Astrocyte of the hippocampus (primary cell): ENCODE measurements around the gene CYP4F8.

Experiments
- DNase-seq: peaks from one replicate; pipeline ENCODE4 v3.0.0; 2011; ENCODE audit warnings: low read depth, low spot score

CYP4F8 gene

DNA sequence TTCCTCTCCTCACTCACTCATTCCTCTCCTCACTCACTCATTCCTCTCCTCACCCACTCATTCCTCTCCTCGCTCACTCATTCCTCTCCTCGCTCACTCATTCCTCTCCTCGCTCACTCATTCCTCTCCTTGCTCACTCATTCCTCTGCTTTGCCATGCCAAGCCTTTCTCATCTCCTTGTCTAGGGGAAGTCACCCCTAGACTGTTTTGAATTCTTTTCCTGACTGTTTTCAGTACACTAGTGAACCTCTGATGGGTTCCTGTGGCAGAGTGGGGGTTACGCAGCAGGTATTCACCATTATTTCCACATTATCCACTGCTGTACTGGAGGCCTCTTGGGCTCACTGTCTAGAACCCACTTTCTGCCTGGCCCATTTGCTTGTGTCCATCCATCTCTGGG is 1.2 kb downstream of the CYP4F8 start:
- no peak for DNase-seq

DNA sequence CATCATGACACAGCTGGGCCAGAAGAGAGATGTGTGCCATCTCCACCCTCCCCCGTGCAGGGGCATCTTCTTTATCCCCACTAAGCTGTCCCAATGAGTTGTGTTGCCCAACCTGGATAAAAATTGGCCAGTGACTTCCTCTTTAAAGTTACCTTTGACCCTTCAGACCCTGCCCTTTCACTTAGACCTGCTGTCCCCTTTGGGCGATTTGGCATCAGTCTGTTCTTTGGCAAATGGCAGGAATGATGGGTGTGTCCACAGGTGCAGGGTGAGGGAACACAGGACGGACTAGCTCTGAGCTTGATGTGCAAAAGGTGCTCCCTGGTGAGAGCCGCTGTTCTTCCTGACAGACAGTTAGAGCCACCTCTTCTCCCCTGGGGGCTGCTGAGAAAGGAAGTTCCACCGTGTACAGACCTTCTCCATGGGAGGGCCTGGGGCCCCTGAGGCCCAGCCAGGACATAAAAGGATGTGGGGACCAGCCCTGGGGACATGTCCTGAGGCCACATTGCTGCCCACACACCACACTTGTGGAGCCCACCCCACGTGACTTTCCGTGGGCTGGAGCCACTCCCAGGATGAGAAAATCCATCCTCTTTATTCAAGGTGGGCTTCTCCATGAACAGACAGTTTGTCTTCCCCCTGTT is 1.7 kb downstream of the CYP4F8 start:
- no peak for DNase-seq

DNA sequence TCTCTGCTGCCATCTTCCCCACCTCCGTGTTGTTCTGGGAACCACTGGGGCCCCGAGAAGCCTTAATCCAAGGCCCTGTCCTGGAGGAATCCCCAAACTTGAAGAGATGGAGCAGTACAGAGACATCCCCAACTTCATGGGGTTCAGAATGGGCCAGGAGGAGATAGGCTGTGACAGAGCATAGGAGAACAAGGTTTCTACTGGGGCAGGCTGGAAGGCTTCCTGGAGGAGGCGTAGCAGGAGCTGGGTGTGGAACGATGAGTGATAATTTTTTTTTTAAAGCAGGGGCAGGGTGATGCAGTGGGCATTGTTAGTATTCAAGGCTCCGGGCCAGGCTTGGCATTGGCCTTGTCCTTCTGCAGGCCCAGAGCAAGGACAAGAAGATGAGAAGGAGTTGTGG is 3.3 kb downstream of the CYP4F8 start:
- DNase-seq = no peak

DNA sequence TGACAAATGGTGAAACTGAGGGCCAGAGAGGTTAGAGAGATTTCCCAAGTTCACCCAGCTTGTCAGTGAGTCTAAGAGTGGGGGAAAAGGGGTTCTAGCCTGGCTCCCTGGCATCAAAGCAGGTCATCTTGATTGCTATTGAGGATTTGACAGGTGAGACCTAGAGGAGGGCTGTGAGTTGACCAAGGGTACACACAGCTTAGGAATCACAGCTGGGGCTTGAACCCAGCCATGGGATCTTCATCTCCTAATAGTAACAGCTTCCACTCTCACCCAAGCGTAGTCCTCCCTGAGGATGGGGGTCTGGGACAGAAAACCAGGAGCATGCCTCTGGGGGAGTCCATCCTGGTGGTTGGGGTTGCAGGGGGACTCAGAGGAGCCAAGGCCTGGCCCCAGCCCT is 6.8 kb downstream of the CYP4F8 start:
- no peak for DNase-seq

DNA sequence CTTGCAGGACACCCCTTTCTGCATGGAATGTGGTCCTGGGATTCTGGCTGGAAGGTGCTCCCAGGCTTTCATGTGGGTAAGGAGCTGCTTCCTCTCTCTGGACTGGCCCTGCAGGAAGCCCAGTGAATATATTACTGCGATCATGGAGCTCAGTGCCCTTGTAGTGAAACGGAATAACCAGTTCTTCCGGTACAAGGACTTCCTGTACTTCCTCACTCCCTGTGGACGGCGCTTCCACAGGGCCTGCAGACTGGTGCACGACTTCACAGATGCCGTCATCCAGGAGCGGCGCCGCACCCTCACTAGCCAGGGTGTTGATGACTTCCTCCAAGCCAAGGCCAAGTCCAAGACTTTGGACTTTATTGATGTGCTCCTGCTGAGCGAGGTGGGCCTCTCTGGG is 8.0 kb downstream of the CYP4F8 start:
- no peak for DNase-seq

DNA sequence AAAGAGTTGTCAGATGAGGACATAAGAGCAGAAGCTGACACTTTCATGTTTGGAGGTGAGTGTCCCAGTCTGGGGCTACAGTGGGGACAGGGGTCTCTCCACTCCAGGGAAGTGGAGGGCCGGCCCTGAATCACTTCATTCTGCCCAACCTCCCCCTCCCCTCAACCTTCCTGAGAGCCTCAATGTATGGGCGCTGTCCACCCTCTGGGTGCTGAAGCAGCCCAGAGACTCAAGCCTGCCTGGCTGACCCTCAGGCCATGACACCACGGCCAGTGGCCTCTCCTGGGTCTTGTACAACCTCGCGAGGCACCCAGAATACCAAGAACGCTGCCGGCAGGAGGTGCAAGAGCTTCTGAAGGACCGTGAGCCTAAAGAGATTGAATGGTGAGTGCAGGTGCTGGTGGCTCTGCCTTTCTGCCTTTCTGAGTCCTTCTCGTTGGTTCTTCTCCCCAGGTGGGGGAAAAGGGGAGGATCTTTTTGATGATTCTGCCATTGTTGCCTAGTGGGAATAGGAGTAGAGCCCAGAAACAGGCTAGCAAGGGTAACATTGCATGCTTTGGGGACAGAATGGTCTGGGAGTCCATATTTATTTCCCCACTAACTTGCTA is 8.8 kb downstream of the CYP4F8 start:
- DNase-seq = peak; percentile 5

DNA sequence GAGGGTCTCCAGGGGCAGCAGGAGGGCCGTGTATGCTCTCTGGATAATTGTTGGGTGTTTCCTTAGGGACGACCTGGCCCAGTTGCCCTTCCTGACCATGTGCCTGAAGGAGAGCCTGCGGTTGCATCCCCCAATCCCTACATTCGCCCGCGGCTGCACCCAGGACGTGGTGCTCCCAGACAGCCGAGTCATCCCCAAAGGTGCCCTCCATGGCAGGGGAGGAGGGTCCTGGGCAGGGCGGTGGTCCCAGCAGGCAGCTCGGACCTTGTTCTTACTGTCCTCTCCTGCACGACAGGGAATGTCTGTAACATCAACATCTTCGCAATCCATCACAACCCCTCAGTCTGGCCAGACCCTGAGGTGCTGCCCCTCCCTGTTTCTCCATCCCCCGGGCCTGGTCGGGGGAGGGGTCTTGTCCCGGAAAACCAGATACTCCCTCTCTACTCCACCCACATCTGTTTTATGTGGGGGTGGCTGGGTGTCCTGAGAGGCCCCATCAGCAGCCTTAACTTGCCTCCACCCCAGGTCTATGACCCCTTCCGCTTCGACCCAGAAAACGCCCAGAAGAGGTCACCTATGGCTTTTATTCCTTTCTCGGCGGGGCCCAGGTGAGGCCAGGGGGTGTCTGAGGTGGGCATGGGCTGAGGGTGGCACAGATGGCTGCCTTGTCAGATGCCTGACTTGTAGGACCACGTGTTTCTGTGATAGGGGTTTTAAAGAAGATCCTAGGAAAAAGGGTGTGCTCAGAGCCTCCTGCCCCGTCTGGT is 13.4 kb downstream of the CYP4F8 start:
- DNase-seq = no peak

DNA sequence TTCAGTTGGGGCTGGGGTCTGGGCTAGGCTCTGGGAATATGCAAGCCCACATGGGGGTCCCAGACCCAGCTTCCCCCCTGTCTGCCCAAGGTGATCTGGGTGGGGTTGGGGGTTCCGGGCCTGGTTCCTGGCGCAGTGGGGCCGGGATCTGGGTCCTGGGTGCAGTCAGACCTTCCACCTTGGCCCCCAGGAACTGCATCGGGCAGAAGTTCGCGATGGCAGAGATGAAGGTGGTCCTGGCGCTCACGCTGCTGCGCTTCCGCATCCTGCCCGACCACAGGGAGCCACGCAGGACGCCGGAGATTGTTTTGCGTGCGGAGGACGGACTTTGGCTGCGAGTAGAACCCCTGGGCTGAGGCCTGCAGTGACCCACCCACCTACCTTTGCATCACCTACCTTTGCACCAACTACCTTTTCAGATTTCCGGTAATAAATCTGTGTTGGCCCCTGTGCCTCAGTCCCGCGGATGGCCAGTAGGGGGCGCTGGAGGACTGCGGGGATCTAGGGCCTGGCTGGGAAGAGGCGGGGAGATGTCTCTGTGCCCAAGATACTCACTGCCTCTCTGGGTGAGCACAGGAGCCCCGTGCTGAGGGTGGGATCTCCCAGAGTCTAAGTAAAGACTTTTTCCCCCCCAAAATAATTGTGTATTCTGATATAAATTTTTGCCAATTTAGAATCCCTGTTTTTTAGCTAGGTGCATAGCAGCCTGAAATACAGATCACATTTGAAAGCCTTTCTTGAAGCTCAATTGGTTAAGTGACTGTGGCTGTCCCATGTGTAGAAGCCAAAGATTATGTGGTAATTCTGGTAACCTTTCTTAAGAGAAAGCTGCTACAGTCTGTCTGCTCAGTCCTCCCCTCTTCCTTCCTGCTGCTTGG is 14.2 kb downstream of the CYP4F8 start:
- DNase-seq = peak; percentile 59

DNA sequence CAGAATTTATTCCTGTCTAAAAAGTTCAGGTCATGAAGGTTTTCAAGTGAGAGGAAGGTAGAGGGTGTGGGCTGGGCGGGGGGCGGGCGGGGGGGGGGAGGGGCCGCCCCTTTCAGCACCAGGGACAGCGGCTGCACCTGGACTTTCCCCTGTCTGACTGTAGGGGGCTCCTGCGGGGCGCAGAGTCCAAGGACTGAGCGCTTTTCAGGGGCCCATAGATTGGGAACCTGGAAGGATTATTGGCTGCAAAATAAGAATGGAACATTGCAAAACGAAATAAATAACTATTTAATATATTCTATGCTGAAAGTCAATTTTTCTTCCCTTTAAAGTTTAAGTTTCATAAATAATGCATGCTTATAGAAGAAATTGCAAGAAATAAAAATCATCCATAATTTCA is 16.8 kb downstream of the CYP4F8 start:
- no peak for DNase-seq

DNA sequence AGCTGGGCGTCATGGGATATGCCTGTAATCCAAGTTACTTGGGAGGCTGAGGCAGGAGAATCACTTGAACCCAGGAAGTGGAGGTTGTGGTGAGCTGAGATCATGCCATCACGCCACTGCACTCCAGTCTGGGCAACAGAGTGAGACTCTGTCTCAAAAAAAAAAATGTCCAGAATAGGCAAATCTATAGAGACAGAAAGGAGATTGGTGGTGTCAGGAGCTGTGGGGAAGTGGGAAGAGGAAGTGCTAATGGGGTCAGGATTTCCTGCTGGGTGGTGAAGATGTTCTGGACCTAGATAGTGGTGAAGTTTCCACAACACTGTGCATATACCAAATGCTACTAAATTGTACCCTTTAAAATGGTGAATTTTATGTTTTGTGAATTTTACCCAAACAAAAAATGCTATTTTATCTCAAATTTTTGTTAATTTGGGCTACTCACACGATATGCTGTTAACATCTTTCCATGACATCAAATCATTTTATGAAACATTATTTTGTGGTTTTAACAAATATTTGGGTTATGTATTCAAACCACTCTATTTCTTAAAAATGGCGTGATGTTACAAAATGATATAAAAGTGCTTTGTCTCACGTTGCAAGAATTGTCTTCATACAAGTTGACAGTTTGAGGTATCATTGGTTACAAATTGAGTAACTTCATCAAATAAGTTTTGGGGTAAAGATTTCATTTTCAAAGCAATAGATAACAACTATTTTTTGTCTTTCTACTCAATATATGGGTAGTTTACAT is 18.2 kb downstream of the CYP4F8 start:
- DNase-seq = no peak

DNA sequence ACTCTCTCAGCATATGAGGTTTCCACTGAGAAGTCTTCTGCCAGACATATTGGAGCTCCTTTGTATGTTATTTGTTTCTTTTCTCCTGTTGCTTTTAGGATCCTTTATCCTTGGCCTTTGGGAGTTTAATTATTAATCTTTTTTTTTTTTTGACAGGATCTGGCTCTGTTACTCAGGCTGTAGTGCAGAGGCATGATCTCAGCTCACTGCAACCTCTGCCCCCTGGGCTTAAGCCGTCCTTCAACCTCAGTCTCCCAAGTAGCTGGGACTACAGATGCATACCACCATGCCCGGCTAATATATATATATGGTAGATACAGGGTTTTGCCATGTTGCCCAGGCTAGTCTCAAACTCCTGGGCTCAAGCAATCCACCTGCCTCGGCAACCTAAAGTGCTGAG is 19.1 kb downstream of the CYP4F8 start:
- DNase-seq = no peak

DNA sequence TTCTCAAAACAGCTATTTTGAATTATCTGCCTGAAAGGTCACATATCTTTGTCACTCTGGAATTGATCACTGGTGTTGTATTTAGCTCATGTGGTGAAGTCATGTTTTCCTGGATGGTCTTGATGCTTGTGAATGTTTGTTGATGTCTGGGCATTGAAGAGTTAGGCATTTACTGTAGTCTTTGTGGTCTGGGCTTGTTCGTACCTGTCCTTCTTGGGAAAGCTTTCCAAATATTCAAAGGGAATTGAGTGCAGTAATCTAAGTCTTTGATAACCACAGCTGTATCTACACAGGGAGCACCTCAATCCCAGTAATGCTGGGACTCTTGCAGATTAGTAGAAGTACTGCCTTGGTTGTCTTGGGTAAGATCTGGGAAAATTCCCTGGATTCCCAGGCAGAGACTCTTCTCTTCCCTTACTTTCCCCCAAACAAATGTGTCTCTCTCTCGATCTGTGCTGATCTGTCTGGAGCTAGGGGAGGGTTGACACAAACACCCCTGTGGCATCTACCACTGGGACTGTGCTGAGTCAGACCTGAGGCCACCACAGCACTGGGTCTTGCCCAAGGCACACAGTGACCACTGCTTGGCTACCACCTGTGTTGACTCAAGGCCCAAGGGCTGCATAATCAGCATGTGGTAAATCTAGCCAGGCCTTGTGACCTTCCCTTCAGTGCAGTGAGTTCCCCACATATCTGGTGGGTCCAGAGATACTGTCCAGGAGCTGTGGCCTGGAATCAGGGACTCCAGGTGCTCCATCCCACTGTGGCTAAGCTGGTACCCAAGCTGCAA is 20.2 kb downstream of the CYP4F8 start:
- DNase-seq = no peak

DNA sequence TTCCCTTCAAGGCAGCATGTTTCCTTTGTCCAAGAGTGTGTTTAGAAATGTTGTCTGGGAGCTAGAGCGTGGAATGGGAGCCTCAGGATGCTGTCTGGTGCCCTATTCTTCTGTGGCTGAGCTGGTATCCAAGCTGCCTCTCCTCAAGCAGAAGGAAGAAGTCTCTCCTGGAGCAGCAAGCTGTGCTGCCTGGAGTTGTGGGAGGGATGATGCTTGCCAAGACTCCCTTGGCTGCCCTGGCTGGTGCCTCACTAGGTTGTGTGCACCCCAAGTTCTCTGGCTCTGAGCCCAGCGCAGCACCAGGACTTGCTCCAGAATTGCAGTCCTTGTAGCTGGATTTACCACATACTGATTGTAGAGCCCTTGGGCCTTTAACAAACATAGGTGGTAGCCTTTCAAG is 21.0 kb downstream of the CYP4F8 start:
- no peak for DNase-seq

DNA sequence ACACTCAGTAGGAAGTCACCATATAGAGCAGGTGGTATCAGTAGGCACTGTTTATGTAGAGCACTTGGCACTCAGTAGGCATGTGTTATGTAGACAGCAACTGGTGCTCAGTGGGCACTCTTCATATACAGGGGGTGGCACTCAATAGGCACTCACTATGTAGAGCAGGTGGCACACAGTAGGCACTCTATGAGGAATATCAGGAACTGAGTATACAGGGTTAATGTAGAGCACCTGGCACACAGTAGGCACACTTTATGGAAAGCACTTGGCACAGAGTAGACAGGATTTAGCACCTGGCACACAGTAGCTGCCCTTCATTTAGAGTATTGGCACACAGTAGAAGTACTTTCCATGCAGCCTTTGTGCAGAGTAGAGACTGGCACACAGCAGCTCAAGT is 24.6 kb downstream of the CYP4F8 start:
- no peak for DNase-seq

DNA sequence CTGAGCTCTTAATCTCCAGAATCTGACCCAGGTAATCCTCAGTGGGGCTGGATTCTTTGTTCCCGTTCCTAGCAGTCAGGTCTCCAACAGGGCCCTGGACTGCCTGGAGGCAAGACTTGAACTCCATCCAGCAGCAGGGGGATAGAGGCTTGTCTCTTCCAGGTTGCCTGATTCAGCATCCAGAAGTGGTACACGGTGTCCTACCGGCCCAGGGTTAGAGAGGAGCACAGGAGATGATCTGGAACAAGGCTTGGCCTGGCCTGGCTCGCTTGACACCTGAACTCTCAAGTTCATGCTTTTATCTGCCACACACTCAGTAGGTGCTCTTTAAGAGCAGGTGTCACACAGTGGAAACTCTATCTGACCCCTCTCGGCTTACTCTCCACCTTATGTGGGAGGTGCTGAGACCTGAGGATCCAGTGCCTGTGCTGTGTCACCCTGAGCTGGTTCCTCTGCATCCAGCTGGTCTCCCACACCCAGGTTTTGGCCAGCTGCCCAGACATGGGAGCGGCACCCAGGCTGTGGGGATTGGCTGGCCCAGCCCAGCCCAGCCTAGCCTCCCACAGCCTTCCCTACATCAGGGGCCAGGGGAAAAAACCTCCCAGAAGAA is 25.4 kb downstream of the CYP4F8 start, which contains the start of gene CYP4F3:
TSS of gene CYP4F3 (plus strand) at position 604 of the 610 bp plus-strand sequence. CDS start 519 bp downstream, outside the sequence.
- DNase-seq = no peak

DNA sequence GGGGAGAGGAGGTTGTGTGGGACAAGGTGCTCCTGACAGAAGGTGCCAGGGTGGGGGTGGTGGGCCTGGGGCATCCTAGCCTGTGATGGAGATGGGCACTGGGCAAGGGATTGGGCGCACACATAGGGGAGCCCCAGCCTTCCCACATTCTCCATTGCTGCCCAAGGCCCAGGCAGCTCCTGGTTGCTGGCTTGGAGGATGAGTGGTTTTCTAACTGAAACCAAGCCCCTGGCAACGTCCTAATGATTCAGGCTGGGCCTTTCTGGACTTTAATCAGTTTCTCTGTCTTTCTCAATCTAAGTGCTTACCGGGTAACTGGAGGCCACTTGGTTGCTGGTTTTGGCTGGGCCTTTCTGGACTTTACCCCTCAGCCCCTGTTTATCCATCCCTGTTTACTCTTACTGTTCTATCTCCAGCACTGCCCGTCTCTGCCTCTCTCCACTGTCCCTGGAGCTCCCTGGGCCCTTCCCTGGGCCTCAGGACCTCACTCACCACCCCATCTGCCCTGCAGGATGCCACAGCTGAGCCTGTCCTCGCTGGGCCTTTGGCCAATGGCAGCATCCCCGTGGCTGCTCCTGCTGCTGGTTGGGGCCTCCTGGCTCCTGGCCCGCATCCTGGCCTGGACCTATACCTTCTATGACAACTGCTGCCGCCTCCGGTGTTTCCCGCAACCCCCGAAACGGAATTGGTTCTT is 26.0 kb downstream of the CYP4F8 start:
- DNase-seq = no peak

DNA sequence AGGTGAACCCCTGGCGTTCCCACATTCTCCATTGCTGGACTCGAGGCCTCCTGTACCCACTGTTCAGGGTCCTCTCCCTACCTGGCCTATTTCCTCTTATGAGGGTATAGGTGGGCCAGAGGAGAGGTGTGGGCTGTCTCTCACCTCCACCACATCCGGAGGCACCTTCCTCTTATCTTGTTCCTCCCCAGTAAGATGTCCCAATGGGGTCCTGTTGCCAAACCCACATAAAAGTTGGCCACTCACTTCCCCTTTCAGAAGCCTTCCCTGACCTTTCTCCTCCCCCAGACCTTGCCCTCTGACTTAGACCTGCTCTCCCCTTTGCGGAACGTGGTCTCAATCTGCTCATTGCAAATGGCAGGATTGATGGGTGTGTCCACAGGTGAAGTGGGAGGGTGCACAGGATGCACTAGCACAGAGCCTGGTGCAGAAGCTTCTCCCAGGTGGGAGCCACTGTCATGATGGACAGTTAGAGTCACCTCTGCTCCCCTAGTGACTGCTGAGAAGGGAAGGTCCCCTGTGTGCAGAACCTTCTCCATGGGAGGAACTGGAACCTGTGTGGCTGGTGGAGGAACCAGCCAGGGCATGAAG is 27.0 kb downstream of the CYP4F8 start:
- DNase-seq = no peak

DNA sequence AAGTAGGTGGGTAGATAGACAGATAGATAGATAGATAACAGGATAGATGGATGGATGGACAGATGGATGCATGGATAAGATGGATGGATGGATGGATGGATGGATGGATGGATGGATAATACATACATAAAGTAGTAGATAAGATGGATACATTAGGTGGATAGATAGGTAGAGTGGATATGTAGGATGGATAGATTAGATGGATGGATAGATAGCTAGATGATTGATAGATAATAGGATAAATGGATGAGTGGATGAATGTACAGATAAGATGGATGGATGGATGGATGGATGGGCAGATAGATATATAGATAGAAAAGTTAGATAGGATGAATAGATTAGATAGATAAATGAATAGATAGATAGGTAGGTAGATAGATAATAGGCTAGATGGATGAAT is 27.8 kb downstream of the CYP4F8 start:
- no peak for DNase-seq

DNA sequence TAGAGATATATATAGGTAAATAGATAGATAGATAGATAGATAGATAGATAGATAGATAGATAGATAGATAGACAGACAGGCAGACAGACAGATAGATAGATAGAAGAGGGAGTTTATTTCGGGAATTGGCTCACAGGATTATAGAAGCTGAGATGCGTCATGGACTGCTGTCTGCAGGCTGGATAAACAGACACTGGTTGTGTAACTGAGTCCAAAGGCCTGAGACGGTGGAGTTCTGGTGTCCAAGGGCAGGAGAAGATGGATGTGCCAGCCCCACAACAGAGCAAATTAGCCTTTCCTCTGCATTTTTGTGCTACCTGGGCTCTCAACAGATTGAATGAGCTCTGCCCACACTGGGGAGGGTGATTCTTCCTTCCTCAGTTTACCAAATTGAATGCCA is 28.4 kb downstream of the CYP4F8 start:
- DNase-seq = no peak
